Measurements from ENCODE around the gene NAT9.

DNA sequence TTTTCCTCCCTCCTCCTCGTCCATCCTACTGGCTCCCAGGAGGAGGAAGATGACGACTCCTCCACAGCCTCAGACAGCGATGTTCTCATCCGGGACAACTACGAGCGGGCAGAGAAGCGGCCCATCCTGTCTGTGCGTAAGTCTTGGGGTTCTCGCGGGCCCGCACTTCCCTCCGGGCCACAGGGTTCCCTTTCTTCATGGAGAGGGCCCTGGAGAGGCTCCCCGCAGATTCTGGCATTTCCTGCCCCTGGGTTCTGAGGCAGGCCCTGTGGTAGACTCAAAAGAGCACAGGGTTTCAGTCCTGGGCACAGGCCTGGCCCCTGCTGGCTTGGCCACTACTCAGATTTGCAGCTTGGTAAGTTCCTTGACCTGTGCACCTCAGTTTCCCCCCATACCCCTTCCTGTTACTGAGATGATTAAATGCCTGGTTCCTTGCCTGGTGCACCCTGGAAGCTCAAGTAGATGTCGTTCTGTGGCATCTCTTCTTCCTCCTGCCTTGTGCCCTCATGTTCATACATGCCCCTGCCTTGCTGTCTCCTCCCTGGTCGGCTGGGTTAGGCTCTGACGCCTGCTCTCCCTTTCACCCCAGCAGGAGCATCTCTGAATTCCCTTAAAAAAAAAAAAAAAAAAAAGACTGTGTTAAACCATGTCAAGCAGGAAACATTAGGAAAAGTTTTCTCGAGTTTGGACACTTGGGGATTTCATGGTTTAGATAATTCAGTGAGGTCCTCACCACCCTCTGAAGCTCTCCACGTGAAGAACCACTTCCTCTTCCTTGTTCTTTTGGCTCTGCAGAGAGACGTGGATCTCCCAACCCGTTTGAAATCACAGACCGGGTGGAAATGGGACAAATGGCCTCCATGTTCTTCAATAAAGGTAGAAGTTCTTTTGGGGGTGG is 14.3 kb upstream of the NAT9 start:
- TF ChIP-seq, protein P1, sequence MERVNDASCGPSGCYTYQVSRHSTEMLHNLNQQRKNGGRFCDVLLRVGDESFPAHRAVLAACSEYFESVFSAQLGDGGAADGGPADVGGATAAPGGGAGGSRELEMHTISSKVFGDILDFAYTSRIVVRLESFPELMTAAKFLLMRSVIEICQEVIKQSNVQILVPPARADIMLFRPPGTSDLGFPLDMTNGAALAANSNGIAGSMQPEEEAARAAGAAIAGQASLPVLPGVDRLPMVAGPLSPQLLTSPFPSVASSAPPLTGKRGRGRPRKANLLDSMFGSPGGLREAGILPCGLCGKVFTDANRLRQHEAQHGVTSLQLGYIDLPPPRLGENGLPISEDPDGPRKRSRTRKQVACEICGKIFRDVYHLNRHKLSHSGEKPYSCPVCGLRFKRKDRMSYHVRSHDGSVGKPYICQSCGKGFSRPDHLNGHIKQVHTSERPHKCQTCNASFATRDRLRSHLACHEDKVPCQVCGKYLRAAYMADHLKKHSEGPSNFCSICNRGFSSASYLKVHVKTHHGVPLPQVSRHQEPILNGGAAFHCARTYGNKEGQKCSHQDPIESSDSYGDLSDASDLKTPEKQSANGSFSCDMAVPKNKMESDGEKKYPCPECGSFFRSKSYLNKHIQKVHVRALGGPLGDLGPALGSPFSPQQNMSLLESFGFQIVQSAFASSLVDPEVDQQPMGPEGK (CRISPR knock-in tag; IDR thresholded peaks at IDR 0.05; ENCODE audit: borderline replicate concordance): no peak
- TF ChIP-seq ZNF70 (CRISPR knock-in tag; IDR thresholded peaks at IDR 0.05): no peak
- no peak for TF ChIP-seq ZC3H10 (CRISPR knock-in tag; IDR thresholded peaks at IDR 0.05)
- no peak for TF ChIP-seq PPARA (CRISPR knock-in tag; IDR thresholded peaks at IDR 0.05; ENCODE audit: borderline replicate concordance)
- no peak for TF ChIP-seq OSR1 (CRISPR knock-in tag; IDR thresholded peaks at IDR 0.05)
- TF ChIP-seq ARNTL (CRISPR knock-in tag; IDR thresholded peaks at IDR 0.05; ENCODE audit: borderline replicate concordance, low read depth): no peak
- no peak for TF ChIP-seq TOX (CRISPR knock-in tag; IDR thresholded peaks at IDR 0.05; ENCODE audit: borderline replicate concordance)
- no peak for TF ChIP-seq ZFP3 (CRISPR knock-in tag; IDR thresholded peaks at IDR 0.05)
- TF ChIP-seq, protein P2, sequence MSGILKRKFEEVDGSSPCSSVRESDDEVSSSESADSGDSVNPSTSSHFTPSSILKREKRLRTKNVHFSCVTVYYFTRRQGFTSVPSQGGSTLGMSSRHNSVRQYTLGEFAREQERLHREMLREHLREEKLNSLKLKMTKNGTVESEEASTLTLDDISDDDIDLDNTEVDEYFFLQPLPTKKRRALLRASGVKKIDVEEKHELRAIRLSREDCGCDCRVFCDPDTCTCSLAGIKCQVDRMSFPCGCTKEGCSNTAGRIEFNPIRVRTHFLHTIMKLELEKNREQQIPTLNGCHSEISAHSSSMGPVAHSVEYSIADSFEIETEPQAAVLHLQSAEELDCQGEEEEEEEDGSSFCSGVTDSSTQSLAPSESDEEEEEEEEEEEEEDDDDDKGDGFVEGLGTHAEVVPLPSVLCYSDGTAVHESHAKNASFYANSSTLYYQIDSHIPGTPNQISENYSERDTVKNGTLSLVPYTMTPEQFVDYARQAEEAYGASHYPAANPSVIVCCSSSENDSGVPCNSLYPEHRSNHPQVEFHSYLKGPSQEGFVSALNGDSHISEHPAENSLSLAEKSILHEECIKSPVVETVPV (CRISPR knock-in tag; IDR thresholded peaks at IDR 0.05): no peak
- TF ChIP-seq, protein P3, sequence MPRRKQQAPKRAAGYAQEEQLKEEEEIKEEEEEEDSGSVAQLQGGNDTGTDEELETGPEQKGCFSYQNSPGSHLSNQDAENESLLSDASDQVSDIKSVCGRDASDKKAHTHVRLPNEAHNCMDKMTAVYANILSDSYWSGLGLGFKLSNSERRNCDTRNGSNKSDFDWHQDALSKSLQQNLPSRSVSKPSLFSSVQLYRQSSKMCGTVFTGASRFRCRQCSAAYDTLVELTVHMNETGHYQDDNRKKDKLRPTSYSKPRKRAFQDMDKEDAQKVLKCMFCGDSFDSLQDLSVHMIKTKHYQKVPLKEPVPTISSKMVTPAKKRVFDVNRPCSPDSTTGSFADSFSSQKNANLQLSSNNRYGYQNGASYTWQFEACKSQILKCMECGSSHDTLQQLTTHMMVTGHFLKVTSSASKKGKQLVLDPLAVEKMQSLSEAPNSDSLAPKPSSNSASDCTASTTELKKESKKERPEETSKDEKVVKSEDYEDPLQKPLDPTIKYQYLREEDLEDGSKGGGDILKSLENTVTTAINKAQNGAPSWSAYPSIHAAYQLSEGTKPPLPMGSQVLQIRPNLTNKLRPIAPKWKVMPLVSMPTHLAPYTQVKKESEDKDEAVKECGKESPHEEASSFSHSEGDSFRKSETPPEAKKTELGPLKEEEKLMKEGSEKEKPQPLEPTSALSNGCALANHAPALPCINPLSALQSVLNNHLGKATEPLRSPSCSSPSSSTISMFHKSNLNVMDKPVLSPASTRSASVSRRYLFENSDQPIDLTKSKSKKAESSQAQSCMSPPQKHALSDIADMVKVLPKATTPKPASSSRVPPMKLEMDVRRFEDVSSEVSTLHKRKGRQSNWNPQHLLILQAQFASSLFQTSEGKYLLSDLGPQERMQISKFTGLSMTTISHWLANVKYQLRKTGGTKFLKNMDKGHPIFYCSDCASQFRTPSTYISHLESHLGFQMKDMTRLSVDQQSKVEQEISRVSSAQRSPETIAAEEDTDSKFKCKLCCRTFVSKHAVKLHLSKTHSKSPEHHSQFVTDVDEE (CRISPR knock-in tag; IDR thresholded peaks at IDR 0.05): no peak
- TF ChIP-seq ZFP30 (CRISPR knock-in tag; IDR thresholded peaks at IDR 0.05): no peak
- no peak for TF ChIP-seq SNAI2 (CRISPR knock-in tag; IDR thresholded peaks at IDR 0.05)
- no peak for TF ChIP-seq ZNF8 (CRISPR knock-in tag; IDR thresholded peaks at IDR 0.05)
